HG02588 (cell line): ENCODE data around the gene C1orf105.

Experiments used
- ATAC-seq: cut with Tn5 transposase; IDR thresholded peaks from one replicate; pipeline ENCODE4 v1.9.1; 2021; ENCODE audit warnings: mild to moderate bottlenecking, moderate library complexity; ENCODE audit not compliant: unreplicated experiment

C1orf105 gene

DNA sequence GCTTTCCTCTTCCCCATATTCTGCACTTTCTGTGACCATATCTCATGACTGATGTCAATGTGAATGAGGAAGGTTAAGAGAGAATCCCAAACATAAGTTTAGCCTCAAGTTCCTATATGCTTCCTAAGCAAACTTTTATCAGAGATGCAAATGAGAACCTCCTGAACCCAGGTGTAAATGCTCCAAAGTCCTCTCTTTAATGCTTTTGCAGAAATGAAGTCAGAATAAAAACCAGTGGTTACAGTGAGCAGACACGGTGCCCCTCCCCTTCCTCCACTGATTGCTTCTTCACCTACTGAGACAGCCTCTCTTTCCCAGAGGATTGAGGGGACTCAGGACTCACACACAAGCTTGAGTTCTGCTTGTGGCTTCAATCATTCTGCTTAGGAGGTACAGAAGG is 35.0 kb downstream of the C1orf105 start:
- no peak for ATAC-seq

DNA sequence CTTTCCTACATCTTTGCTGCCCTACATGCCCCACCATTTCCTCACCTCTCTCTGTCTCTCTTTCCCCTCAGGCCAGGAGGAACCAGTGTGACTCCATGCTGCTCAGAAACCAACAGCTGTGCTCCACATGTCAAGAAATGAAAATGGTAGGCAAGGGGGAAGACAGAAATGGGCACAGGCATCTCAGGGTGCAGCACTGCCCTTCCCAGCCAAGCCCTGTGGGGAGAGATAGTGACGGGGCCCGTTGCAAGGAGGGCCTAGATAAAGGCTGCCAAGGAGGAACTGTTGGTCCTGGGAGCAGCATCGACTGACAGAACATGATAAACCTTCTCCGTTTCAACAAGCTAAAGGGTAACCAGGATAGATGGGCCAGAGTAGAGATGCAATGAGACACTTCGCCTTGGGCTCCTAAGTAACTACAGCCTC is 35.9 kb downstream of the C1orf105 start:
- ATAC-seq, result no peak

DNA sequence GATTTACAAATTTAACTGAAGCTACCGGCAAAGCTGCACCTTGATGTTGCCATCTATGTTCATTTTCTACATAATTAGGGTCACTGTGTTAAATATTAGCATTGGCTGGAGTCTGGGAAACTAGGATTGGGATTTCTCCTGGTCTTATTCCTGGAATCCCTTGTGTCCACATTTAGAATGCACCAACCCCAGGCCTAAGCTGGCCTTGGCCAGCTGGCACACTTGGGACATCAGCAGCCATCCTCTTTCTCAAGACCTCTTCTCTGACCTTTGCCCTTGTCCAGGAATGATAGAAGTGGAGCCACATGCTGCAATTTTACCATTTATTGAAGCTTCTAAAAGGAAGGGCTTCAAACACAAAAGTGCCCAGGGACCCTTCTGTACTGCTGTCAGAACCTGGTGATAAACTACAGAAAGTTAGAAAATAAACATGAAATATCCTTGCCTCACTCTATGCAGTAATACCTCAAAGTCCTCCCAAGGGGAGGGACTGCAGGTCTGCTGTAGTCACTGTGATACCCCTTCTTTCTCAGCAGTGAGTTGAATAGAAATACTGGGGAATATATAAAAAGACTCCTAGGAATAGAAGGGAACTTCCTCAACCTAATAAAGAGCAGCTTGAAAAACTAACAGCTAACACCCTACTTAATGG is 37.1 kb downstream of the C1orf105 start:
- no peak for ATAC-seq

DNA sequence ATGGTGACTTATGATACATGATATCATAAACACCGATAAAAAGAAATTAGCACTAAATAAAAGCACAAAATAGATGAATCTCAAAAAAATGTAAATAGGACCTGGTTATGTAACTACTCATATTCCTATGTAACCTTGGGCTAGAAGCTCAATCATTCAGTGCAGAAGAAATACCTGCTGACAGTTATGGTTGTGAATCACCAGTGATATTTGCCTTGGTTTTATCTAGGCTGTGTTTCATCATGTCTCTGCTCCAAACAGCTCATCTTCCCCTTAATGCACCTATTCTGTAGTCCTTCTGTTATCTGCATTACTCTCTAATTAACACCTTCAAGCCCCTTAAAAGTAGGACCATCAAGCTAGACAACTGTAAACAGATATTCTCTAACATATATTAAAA is 39.7 kb downstream of the C1orf105 start:
- ATAC-seq, result no peak

DNA sequence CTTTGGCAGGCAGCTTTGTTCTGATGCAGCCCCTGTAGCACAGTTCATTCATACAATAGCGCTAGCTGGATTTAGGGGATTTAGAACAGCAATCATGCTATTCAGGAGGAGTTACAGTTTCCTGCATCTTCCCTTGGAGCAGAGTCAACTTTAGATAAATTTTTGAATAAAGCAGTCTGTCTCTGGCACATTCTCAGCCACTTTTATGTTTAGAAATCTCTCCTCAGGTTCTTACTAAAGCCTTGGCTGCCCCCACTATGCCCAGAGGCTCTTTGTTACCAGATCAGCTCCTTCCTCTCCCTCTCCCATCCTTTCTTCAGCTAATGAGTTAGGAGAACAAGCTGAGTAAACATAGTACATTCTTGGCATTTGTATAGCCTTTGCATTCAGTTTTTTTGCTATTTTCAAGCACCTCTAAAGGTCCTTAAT is 40.4 kb downstream of the C1orf105 start:
- no peak for ATAC-seq

DNA sequence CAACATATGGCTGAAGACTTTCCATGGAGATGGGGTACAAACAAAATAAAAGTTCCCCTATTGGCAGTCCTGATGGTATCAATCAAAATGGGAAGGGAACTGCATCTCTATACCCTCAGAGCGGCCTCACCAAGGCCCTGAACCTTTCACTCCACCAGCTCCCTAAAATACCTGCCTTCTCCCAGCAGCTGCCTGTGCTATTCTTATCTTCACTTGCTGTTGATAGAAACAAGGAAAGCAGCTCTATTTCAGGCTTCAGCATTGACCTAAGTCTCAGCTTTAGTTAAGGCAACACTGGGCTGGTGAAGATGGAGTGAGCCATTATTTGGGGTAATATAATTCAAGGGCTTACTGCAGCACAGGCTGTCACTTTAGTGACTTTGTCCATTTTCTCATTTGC is 45.1 kb downstream of the C1orf105 start:
- ATAC-seq, result no peak

DNA sequence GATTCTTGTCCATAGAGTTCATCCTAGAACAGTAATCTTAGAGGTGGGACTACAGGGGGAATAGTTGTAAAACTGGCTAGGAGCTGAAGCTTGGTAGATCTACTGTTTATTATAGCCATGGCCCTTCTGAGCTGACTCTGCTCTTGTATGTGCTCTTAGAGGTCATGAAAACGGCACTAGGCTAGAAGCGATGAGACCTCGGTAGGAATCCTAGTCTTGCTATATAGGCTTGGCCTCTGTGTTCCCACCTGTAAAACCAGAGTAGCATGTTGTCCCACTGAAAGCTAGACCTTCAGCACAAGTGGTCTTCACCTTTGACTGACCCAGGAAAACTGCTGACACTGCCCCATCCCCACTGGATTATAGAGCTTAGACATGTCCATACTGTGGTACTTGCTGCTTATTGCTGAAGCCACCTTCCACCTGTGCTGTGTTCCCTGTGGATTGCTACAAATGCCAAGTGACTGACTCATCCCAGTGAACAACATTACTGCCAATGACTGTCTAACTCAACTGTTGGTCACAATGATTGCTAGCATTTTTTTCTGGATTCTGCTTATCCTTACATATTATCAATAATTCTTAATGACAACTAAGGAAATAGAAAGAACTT is 46.4 kb downstream of the C1orf105 start:
- ATAC-seq, result no peak

DNA sequence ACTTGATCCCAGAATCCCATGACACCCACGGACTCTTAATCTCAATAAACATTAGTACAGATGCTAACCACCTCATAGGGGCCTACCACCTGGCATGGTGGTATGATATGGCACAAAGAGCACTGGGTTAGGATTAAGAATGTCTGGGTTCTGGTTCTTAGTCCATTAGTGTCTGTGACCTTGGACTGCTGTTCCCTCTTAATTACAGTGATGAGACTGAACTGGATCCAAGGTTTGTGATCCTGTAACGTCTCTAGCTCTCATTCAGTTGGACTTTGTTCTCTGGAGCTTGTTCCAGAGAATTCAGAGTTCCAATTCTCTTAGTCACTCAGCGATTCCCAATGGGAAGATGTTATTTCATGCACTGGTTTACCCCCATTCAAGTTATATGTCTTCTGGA is 47.0 kb downstream of the C1orf105 start:
- ATAC-seq, result no peak

DNA sequence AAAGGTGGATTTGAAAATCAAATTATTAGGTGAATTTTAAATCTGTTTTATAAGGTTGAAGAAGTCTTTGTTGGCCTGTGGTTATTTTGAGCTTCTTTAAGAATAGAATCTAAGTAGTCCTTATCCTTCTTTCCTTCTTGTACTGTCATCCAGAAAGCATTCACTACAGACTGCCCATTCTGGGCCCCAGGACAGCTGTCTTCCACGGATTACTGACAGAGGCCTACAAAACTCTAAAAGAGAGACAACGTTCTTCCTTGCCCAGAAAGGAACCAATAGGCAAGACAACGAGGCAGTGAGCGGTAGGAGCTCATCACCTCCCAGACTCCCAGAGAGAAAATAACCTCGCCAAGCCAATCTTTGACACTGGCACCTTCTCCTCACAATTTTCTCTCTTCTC is 47.8 kb downstream of the C1orf105 start:
- ATAC-seq, result no peak

DNA sequence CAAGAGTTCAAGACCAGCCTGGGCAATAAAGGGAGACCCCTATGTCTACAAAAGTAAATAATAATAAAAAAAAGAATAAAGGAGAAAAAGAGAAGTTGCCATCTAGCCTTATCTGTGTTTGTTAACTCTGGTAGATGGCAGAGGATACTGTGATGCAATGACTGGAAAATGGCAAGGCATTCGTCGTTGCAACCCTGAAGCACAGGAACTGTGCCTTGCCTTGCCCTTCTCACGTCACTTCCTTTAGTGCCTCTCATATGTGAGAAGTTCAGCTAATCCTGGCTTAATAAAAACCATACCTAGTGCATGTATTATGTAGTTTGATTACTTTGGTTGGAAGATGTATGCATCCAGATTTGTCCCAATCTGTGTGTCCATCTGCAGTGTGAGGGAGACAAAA is 49.2 kb downstream of the C1orf105 start:
- ATAC-seq, result no peak

DNA sequence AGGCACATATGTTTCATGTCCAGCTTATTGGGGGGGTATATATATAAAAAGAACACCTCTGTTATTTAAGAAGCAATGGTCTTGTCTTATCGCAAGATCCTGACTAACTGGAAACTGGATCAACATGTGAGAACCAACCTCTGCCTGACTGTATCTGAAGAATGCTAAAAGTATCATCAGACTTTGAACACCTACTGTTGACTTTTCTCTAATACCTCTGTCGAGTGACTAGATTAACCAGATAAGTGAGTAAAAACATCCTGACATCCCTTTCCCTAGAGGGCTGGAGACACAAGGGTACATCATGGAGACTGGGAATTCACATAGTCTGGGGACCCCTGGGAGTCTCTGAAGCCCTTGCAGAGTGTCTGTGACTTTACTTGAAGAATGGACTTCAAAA is 49.7 kb downstream of the C1orf105 start:
- no peak for ATAC-seq

DNA sequence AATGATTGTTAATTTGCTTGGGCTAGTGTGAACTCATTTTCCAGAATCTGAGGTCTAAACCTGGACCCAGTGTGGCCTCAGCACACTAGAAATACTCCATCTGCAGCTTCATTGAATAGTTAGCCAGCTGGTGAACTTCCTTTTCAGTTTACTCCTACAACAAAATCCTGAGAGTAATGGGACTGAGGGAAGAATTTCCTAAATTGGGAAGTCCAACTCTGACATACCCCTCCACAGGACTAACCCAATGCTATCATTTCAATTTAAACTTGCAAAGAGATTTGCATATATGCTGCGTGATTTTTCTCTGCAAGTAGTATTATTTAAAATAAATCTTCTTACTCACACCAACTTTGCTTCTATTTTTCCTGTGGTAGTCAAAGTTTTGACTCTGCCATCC is 51.2 kb downstream of the C1orf105 start:
- ATAC-seq, result no peak

DNA sequence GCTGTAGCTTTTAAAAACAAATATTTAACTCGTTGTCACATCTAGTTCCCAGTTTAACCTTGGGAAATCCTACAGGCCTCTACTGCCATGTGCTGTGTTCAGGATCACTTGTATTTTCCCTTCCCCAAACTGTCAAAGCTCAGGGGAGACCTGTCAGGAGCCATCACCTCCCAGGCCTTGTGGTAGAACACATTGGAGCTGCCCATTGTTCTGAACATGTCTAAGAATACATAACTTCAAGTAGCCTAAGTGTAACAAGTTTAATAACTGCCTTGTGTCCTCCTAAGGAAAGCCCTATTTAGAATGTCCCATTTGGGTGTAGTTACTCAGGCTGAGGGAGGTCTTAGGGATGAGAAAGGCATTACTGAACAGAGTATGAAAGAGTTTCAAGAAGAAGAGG is 52.0 kb downstream of the C1orf105 start:
- no peak for ATAC-seq

DNA sequence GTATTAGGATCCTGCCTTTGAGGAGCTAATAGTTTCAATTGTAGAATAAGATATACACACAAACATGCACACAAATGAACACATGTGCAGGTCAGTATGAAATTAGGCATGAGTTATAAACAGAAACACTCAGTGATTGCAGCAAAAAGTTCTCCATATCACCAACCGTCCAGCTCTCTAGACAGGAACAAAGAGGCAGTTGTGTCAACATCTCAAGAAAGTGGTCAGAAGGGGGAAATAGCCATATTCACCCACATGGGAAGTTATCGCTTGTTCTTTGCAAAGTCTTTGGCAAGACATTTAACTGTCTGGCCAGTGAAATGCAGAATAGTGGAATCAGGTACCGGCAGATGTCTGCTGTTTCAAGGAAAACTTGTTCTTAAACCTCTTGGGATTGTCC is 52.8 kb downstream of the C1orf105 start:
- ATAC-seq, result no peak

DNA sequence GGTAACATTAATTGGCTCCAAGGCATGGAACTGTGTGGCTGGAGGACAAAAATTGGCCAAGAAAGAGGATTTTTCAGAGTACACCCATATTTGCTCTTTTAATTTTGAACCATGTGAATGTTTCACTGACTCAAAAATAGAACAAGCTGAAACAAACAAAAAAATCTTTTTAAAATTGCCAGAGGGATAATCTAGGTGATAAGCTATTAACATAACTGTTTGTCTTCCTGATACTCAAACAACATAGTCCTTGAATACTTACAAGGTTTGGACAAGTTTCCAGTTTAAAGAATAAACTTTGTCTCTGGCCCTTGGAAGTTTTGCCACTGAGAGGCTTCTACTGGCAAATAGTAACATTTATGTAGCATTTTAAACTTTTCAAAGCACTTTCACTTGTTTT is 53.4 kb downstream of the C1orf105 start:
- ATAC-seq, result no peak

DNA sequence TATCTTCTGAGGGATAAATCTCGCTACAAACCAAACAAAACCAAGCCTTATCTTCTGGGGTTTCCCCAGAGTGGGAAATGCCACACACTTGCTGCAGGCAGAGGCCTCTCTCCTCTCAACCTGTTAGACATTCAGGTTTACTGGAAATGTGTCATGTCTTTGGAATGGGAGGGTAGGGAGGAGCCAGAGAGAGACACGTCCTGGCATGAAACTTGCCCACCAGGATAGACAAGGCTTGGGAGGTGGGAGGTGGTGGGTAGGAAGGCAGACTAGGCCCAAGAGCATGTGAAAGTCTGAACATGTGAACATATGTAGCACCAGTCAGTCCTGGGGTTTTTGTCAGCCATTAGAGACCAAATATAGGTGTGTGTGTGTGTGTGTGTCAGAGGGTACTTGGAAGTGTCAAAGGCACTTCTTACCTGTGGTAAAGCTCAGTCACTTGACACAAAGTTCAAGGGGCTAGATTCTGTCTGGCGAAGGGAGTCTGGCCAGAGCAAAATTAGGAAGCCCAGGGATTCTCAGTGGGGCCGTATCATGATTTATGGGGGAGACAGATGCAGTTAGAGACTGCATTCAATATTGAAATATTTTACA is 55.8 kb downstream of the C1orf105 start:
- ATAC-seq, result no peak

DNA sequence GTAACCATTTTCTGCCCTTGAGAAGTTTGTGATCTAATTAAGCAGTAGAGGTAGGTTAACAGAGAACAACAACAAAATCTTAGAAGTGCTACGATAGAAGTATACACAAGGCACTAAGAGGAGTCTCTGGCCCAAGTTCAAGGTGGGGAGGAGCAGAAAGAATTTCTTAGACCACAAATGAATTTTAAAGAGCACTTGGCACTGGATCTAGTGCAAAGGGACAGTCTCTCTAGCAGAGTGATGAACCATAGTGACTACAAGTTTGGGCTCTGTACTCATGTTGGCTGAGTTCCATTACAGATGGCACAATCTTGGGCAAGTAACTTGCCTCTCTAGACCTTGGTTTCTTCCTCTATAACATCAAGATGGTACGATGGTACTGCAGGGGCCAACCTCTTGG is 56.7 kb downstream of the C1orf105 start:
- no peak for ATAC-seq

DNA sequence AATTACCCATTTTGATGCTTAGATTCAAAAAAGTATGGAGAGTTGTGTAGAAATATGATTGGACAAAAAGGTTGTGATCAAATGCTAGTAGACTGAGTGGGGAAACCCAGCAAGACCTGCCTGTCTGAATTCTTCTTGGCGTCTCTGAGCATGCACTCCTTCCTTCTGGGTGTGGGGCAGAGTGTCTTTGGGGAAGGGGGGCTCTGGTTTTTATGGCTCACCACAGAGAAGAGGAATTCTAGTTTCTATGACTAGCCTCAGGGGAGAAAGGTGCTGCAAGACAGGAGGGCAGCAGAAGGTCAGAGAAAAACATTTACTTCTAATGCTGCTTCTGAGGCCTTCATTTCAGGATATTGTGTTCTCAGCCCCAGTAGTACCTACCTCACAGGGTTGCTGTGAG is 57.3 kb downstream of the C1orf105 start:
- no peak for ATAC-seq

DNA sequence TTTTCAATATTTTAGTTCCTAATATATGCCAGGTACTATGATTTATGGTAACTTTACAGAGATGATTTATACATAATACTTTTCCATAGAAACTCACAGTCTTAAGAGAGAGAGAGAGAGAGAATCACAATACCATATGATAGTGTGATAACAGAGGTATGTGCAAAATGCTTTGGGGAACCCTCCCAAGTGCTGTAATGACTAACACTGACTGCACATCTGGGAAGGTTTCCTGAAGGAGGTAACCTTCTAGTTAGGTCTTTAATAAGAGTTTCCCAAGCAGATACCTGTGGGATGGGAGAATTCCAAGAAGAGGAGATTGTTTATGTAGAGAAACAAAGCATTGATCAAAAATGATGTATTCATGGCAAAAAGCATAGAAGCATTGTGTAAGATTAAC is 58.0 kb downstream of the C1orf105 start:
- ATAC-seq, result no peak

DNA sequence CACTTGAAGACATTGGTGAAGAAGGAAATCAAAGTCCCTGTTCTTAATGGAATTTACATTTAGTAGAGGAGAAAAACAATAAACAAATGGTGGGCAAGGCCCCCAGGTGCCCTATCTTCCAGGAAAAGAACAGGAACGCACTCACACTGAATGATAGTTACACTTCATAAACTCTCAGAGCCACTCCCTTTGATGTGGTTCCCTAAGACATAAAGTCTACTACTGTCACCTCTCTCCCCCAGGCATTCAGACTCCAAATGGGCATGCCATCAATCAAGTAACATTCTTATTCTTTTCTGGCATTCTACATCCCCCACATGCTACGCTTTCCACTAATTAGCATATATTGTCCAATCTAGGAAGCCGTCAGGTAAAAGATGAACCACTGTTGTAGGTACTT is 59.9 kb downstream of the C1orf105 start:
- ATAC-seq, result no peak

DNA sequence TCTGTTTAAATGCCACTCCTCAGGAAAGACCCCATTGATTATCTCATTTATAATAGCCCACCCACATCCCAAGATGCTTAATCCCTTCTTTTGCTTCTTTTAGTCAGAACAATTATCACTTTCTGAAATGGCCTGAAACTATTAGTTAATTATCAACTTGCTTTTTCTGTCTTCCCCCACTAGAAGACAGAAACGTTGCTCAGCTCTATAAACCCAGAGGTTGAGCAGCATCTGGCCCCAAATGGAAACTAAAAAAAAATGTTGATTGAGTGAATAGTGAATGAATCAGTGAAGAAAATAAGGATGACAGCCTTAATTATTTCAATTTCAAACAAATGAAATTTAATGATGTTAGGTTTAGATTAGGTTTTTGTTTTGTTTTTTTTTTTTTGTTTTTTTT is 61.6 kb downstream of the C1orf105 start:
- ATAC-seq, result no peak

DNA sequence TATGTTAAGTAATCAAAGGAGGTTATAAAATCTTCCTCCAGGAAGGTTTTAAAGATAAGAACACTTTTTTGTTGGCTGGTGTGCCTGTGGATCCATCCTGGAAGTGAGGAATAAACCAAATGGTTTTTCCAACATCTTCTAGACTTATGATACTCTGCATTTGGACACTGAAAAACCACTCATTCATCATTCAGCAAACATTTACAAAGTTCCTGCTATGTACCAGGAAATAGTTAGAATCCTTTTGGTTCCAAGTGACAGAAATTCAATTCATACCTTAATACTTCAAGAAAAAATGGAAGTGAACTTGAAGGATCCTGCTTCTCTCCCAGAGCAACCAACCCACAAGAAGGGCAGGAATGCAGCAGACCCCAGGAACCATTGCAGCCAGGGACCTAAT is 63.0 kb downstream of the C1orf105 start:
- ATAC-seq, result no peak

DNA sequence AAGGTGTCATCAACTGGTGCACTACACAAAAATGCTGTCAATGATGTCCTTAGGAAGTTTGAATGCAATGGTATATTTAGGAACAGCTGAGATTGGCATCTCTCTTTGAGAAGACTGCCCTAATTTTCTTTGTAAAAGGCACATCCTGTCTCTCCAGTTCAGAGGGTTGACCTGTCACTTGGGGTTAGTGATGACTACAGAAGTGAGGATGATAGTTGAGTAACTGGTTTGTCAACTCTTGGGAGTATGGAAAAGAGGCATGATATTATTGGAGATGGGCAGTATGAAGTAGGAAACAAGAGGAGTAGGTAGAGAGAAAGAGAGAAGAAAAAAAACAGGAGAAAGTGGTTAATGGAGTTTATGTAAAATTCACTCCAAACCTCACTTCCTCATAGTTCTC is 63.8 kb downstream of the C1orf105 start:
- ATAC-seq, result no peak
